ENCODE data around the gene OR1F1. TPM values are rescaled to one million over a fixed set of nuclear protein-coding genes. Genes with fewer than 3 reads are reported as not detected.

The OR1F1 gene
- total and polyA plus RNA-seq, 9 of the 15 experiments (the other 6 are each of a cell fraction or from before 2014, with no cell fraction given), result 0.15 to 0.61 (median 0.35) TPM; not detected in 3

DNA sequence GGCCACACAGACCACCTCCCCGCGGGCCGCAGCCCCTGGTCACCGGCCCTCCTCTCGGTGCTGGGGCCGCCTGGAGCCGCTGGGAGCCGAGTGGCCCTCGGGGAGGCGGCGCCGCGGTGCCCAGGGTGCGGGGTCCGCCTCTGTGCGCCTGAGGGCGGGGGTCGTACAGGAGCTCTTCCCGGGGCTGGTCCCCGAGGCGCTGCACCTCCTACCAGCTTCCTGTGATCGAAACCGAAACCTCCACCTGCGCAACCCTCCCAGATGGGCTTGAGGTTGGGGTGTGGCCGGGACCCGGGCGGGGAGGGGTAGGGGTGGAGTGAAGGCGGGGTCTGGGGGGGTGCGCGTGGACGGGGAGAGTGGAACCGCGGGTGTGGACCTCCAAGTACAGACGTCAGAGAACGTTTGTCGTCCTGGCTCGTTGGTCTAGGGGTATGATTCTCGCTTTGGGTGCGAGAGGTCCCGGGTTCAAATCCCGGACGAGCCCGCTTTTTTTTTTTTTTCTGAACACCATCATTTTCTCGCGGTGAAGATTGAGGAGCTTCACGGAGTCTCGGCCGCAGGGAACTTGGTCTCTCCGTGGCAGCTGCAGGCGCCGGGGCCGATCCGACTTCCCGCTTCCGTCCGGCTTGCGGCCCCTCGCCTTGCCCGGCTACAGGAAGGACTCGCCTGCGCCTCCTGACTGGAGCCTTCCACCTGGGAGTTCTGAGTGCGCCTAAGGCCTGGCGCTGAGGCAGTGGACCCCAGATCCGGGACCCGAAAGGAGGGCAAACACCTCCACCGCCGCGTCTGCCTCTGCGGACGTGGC, 29.3 kb upstream of the OR1F1 start (continued):
- no peak for TF ChIP-seq REST (IDR thresholded peaks at IDR 0.05; ENCODE audit: borderline replicate concordance)
- no peak for TF ChIP-seq REST (CRISPR knock-in tag; IDR thresholded peaks at IDR 0.05; ENCODE audit: low read depth)
- TF ChIP-seq NELFE (IDR thresholded peaks at IDR 0.05; ENCODE audit: insufficient read depth, insufficient read length), result no peak
- no peak for TF ChIP-seq ZNF184 (CRISPR knock-in tag; IDR thresholded peaks at IDR 0.05)
- no peak for TF ChIP-seq SNRNP70 (optimal IDR thresholded peaks at IDR 0.05; ENCODE audit: low read depth, low read length)
- TF ChIP-seq PCBP1 (IDR thresholded peaks at IDR 0.05; ENCODE audit: low read depth, low read length, poor library complexity, severe bottlenecking), result no peak
- TF ChIP-seq TRIM28 (IDR thresholded peaks at IDR 0.05), result no peak
- 0 out of 2 replicates have a peak, but pooled peaks have one; percentile 39 for TF ChIP-seq RREB1 (CRISPR knock-in tag; IDR thresholded peaks at IDR 0.05)
- no peak for TF ChIP-seq XRCC3 (IDR thresholded peaks at IDR 0.05)
- no peak for TF ChIP-seq CEBPG (CRISPR knock-in tag; IDR thresholded peaks at IDR 0.05)
- TF ChIP-seq CEBPG (tag; conservative IDR thresholded peaks at IDR 0.05 in 1 of 2, IDR thresholded peaks at IDR 0.05 in 1 of 2), result 0 out of 4 replicates have a peak, but pooled peaks of 1 of the 2 experiments have one; percentile 23
